Smooth muscle cell (in vitro differentiated cells): Measurements from ENCODE around the gene MYRF. TPM values are rescaled to one million over a fixed set of nuclear protein-coding genes. Genes with fewer than 3 reads are reported as not detected.
A peak's percentile ranks its signal among the peaks of the same experiment; 100 is the strongest.

Experiments
- DNase-seq: peaks from one replicate; lab custom pipeline; 2025; ENCODE audit not compliant: unreplicated experiment; lab: John Stamatoyannopoulos, UW
- H2AFZ ChIP-seq: fragments of 200-600 bp; sonication (generic); 2 replicates; pipeline ENCODE4 v1.6.0; 2016; ENCODE audit warnings: antibody characterized with exemption, low read depth, mild to moderate bottlenecking
- H3F3A ChIP-seq: fragments of 200-600 bp; sonication (generic); 2 replicates; pipeline ENCODE4 v1.6.0; 2017; ENCODE audit warnings: antibody characterized with exemption, low read depth
- H3K27ac ChIP-seq: fragments of 200-600 bp; sonication (generic); 2 replicates; pipeline ENCODE4 v1.5.1; 2016; ENCODE audit warnings: low read depth, mild to moderate bottlenecking
- H3K27me3 ChIP-seq: fragments of 200-600 bp; sonication (generic); 2 replicates; pipeline ENCODE4 v1.6.1; 2016; ENCODE audit warnings: low read depth, mild to moderate bottlenecking
- H3K36me3 ChIP-seq: fragments of 200-600 bp; sonication (generic); 2 replicates; pipeline ENCODE4 v1.5.1; 2016; ENCODE audit warnings: low read depth
- H3K4me1 ChIP-seq: fragments of 200-600 bp; sonication (generic); 2 replicates; pipeline ENCODE4 v1.5.1; 2016; ENCODE audit warnings: low read depth
- H3K4me2 ChIP-seq: fragments of 200-600 bp; sonication (generic); 2 replicates; pipeline ENCODE4 v1.6.0; 2016; ENCODE audit warnings: mild to moderate bottlenecking
- H3K4me3 ChIP-seq: fragments of 200-600 bp; sonication (generic); 2 replicates; pipeline ENCODE4 v1.5.1; 2016; ENCODE audit warnings: mild to moderate bottlenecking
- H3K79me2 ChIP-seq: fragments of 200-600 bp; sonication (generic); 2 replicates; pipeline ENCODE4 v1.6.0; 2016; ENCODE audit warnings: low read depth, mild to moderate bottlenecking
- H3K9ac ChIP-seq: fragments of 200-600 bp; sonication (generic); 2 replicates; pipeline ENCODE4 v1.6.0; 2016; ENCODE audit warnings: low read depth
- H3K9me3 ChIP-seq: fragments of 200-600 bp; sonication (generic); replicated peaks from 2 replicates; pipeline ENCODE4 v1.5.1; 2016; ENCODE audit warnings: low read depth
- H4K20me1 ChIP-seq: fragments of 200-600 bp; sonication (generic); 2 replicates; pipeline ENCODE4 v1.6.0; 2016; ENCODE audit warnings: low read depth
- WGBS: methylation state at CpG from one replicate; pipeline ENCODE4 v1.1.7; 2016; ENCODE audit warnings: low lambda C conversion rate; 5-methylcytosine and 5-hydroxymethylcytosine counted together
- polyA plus RNA-seq: library from polyadenylated mRNA; unstranded; fragments of >200 nt; fragmentation: Nextera tagmentation; extraction: Ambion mirVana; gene quantifications from 2 replicates; pipeline ENCODE4 v1.2.1, GENCODE V29; 2016
- total RNA-seq: library from RNA; depleted of rRNA; stranded (reverse); fragments of >200 nt; gene quantifications from 2 replicates; pipeline ENCODE4 v1.2.3, GENCODE V29; 2014
- TF ChIP-seq, protein P1 (sequence below): fragments of 200-600 bp; sonication (generic); IDR thresholded peaks from 2 replicates; pipeline ENCODE4 v1.5.1; 2017; ENCODE audit warnings: borderline replicate concordance, mild to moderate bottlenecking, antibody characterized with exemption; ENCODE audit not compliant: insufficient read depth, poor library complexity, severe bottlenecking

Gene MYRF
- total and polyA plus RNA-seq, 2 experiments from 2014 or later = 11.1 to 13.7 TPM

GRCh38 chr11:61812736-61813411 is 60.4 kb downstream of the MYRF start:
- Histone ChIP-seq H2AFZ (no peak overlapping the region), H4K20me1 (no peaks in the 10 kb centered on the region), H3K79me2 (peaks cover 6% of the 10 kb centered on the region), H3K27me3 (no peaks in the 10 kb centered on the region), H3K27ac (no peak overlapping the region), H3F3A (peaks cover 7% of the 10 kb centered on the region), H3K9me3 (no peaks in the 10 kb centered on the region), H3K4me1 (peaks cover 7% of the 10 kb centered on the region), H3K36me3 (no peaks in the 10 kb centered on the region), H3K9ac (no peak overlapping the region), H3K4me3 (no peak overlapping the region), H3K4me2 (no peak overlapping the region)
- TF ChIP-seq, protein P1, sequence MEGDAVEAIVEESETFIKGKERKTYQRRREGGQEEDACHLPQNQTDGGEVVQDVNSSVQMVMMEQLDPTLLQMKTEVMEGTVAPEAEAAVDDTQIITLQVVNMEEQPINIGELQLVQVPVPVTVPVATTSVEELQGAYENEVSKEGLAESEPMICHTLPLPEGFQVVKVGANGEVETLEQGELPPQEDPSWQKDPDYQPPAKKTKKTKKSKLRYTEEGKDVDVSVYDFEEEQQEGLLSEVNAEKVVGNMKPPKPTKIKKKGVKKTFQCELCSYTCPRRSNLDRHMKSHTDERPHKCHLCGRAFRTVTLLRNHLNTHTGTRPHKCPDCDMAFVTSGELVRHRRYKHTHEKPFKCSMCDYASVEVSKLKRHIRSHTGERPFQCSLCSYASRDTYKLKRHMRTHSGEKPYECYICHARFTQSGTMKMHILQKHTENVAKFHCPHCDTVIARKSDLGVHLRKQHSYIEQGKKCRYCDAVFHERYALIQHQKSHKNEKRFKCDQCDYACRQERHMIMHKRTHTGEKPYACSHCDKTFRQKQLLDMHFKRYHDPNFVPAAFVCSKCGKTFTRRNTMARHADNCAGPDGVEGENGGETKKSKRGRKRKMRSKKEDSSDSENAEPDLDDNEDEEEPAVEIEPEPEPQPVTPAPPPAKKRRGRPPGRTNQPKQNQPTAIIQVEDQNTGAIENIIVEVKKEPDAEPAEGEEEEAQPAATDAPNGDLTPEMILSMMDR = no peak
- DNase-seq = no peak
- WGBS = 98% methylated on average over 4 of the region's 4 CpGs

GRCh38 chr11:61814247-61814957 is 62.0 kb downstream of the MYRF start:
- H3K4me2 ChIP-seq = peak overlapping the region; percentile 99

DNA sequence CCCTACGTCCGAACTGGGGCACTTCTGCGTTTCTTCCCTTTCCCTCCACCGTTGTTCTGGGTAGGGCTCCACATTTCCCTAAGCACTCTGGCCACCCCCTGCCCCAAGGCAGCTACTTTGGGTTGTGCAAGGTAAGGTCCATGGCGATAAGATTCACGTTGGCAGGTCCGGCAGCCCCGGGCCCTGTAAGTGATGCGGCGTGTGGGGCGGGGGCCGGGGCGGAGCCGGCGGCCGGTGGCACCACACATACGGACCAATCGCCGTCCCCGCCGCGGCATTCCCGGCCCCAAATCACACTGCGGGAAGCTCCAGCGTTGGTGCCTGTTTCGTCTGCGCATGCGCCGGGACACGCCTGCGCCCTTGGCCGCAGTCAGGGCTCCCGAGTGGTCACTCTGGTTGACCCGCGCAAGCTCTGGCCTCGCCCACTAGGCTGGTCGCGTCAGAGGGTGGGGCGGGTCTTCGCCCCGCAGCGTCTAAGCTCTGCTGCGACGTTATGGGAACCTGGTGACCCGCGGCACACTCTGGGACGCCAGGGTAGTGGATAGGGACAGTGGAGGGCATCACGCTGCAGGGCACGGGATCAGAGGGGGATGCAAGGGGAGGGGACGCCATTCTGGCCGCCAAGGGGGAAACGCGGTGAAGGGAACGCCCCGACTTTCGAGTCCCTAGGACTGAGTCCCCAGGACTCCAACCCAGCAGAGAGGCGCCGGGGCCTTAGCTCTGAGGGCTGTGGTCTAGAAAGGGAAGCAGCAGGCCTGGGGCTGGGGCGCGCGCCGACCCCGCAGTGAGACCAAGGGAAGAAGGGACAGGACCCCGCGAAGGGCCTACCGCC is 62.7 kb downstream of the MYRF start:
- Histone ChIP-seq H3K27ac (peak overlapping the region; percentile 85), H3K9ac (peak overlapping the region; percentile 84), H3K4me1 (peaks cover 9% of the 10 kb centered on the region), H3K4me2 (peak overlapping the region; percentile 99), H3K9me3 (no peaks in the 10 kb centered on the region), H4K20me1 (no peaks in the 10 kb centered on the region), H3K79me2 (peaks cover 24% of the 10 kb centered on the region), H3F3A (peaks cover 7% of the 10 kb centered on the region), H2AFZ (peak overlapping the region; percentile 33), H3K27me3 (no peaks in the 10 kb centered on the region), H3K36me3 (no peaks in the 10 kb centered on the region), H3K4me3 (peak overlapping the region; percentile 81)
- WGBS = 2% methylated on average over 53 of the region's 66 CpGs
- TF ChIP-seq, protein P1 = no peak
- DNase-seq = peak; percentile 79

More at GRCh38 chr11:61814247-61814957, 62.0 kb downstream of the MYRF start:
- no peaks in the 10 kb centered on the region for H4K20me1 ChIP-seq
- H3K4me1 ChIP-seq = peaks cover 9% of the 10 kb centered on the region
- H3K79me2 ChIP-seq = peaks cover 22% of the 10 kb centered on the region
- H3K27ac ChIP-seq = peak overlapping the region; percentile 85
- no peaks in the 10 kb centered on the region for H3K36me3 ChIP-seq
- H3F3A ChIP-seq = peaks cover 7% of the 10 kb centered on the region
- peak overlapping the region; percentile 81 for H3K4me3 ChIP-seq
- H2AFZ ChIP-seq = peak overlapping the region; percentile 19
- H3K27me3 ChIP-seq = no peaks in the 10 kb centered on the region
- no peaks in the 10 kb centered on the region for H3K9me3 ChIP-seq
- no peak for DNase-seq
- TF ChIP-seq, protein P1 = no peak
- WGBS = 77% methylated on average over 16 of the region's 16 CpGs
- H3K9ac ChIP-seq = peak overlapping the region; percentile 37
